HG02610 (cell line): ENCODE measurements around the gene HNRNPK.

Source experiments
- ATAC-seq: cut with Tn5 transposase; IDR thresholded peaks from one replicate; pipeline ENCODE4 v1.9.1; 2021; ENCODE audit warnings: mild to moderate bottlenecking, moderate library complexity; ENCODE audit not compliant: unreplicated experiment

The HNRNPK gene

GRCh38 chr9:83979812-83980394 is at the start of gene HNRNPK:
TSS of gene HNRNPK (minus strand) at chr9:83980215. CDS start at chr9:83978252, 1,963 bp downstream.
- peak; percentile 88 for ATAC-seq

GRCh38 chr9:84027201-84027600 is 47.2 kb upstream of the HNRNPK start:
- ATAC-seq: no peak

GRCh38 chr9:84024041-84024575 is 44.1 kb upstream of the HNRNPK start:
- no peak for ATAC-seq

- ATAC-seq: no peak
Observed at GRCh38 chr9:84007662-84008061, 27.6 kb upstream of the HNRNPK start.

GRCh38 chr9:84003246-84003645 is 23.2 kb upstream of the HNRNPK start:
- ATAC-seq: no peak

- peak; percentile 85 for ATAC-seq
Observed at GRCh38 chr9:84002344-84002743, 22.3 kb upstream of the HNRNPK start.

- ATAC-seq: no peak
Observed at GRCh38 chr9:84001621-84002020, 21.6 kb upstream of the HNRNPK start.

GRCh38 chr9:84000186-84000585 is 20.2 kb upstream of the HNRNPK start:
- no peak for ATAC-seq

- ATAC-seq: no peak
Observed at GRCh38 chr9:83999141-83999918, 19.3 kb upstream of the HNRNPK start.

- no peak for ATAC-seq
Observed at GRCh38 chr9:83996126-83996525, 16.1 kb upstream of the HNRNPK start.

- no peak for ATAC-seq
Observed at GRCh38 chr9:83992901-83993300, 12.9 kb upstream of the HNRNPK start.

- ATAC-seq: no peak
Observed at GRCh38 chr9:83992407-83992806, 12.4 kb upstream of the HNRNPK start.

GRCh38 chr9:83991355-83991754 is 11.3 kb upstream of the HNRNPK start:
- no peak for ATAC-seq

- ATAC-seq: no peak
Observed at GRCh38 chr9:83988411-83988810, 8.4 kb upstream of the HNRNPK start.

GRCh38 chr9:83987402-83987791 is 7.4 kb upstream of the HNRNPK start:
- no peak for ATAC-seq

- ATAC-seq: no peak
Observed at GRCh38 chr9:83986765-83987401, 6.9 kb upstream of the HNRNPK start.

GRCh38 chr9:83986195-83986594 is 6.2 kb upstream of the HNRNPK start:
- ATAC-seq: no peak

GRCh38 chr9:83981126-83981871 is 1.3 kb upstream of the HNRNPK start:
- no peak for ATAC-seq

- ATAC-seq: peak; percentile 71
Observed at GRCh38 chr9:83980395-83981125, 545 bp upstream of the HNRNPK start, which contains the start of gene RMI1. TSS of gene RMI1 (plus strand) at chr9:83980805. CDS start at chr9:84000987, 20,182 bp downstream.
